ENCODE data around the gene SUSD3. TPM values are rescaled to one million over a fixed set of nuclear protein-coding genes. Genes with fewer than 3 reads are reported as not detected.
"Not testable (repeated sequence)": the region's sequence is repeated elsewhere in the genome, so short reads cannot be mapped to it uniquely, and the experiment has no call there.

SUSD3 gene
- total RNA-seq, 1 donor from 2014 or later: not detected

GRCh38 chr9:93012963-93013855 lies 45.3 kb upstream of the SUSD3 start:
- H3K27me3 Mint-ChIP-seq (ENCODE audit: low read depth): peaks cover 19% of the 10 kb centered on the region
- H3K27ac Mint-ChIP-seq (ENCODE audit: unreplicated experiment): no peak overlapping the region
- no peaks in the 10 kb centered on the region for H3K9me3 Mint-ChIP-seq (ENCODE audit: low read depth)
- no peak for DNase-seq (ENCODE audit: low spot score)
- H3K36me3 Mint-ChIP-seq (ENCODE audit: low read depth): no peaks in the 10 kb centered on the region
- no peaks in the 10 kb centered on the region for H3K4me1 Mint-ChIP-seq (ENCODE audit: low read depth)
- H3K4me3 Mint-ChIP-seq (ENCODE audit: unreplicated experiment): no peak overlapping the region
- TF ChIP-seq CTCF (IDR thresholded peaks at IDR 0.05): no peak

DNA sequence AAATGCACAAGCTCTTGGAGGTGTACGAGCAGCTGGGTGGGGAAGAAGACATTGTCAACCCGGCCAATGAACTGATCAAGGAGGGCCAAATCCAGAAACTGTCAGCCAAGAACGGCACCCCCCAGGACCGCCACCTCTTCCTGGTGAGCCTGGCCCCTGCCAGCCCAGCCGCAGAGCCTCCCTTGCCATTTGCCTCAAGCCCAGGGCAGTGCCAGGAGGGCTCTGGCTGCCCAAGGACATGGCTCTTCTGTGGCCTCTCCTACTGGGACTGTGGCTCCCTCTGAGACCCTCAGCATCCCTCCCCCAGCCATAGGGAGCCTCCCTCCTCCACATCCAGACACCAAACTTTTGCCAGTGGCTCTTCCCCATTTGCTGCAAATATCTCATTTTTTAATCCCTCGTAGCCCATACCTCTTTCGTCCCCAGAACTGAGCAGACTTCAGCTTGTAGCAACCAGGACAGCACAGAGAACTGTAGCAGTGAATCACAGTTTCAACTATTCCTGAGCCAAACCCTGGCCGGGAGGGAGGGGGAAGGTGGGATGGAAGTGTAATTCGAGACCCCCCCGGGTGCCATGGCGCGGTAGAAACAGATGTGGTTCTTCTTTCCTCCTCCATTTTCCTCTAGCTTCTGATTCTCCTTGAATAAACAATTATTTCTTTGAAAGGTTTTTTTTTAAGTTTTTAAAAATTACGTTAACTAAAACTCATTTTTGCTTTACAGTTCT lies 44.5 kb upstream of the SUSD3 start:
- peaks cover 19% of the 10 kb centered on the region for H3K27me3 Mint-ChIP-seq (ENCODE audit: low read depth)
- no peak for TF ChIP-seq CTCF (IDR thresholded peaks at IDR 0.05)
- no peak for DNase-seq (ENCODE audit: low spot score)
- no peaks in the 10 kb centered on the region for H3K4me1 Mint-ChIP-seq (ENCODE audit: low read depth)
- H3K27ac Mint-ChIP-seq (ENCODE audit: unreplicated experiment): no peak overlapping the region
- H3K36me3 Mint-ChIP-seq (ENCODE audit: low read depth): no peaks in the 10 kb centered on the region
- H3K4me3 Mint-ChIP-seq (ENCODE audit: unreplicated experiment): no peak overlapping the region
- H3K9me3 Mint-ChIP-seq (ENCODE audit: low read depth): no peaks in the 10 kb centered on the region

DNA sequence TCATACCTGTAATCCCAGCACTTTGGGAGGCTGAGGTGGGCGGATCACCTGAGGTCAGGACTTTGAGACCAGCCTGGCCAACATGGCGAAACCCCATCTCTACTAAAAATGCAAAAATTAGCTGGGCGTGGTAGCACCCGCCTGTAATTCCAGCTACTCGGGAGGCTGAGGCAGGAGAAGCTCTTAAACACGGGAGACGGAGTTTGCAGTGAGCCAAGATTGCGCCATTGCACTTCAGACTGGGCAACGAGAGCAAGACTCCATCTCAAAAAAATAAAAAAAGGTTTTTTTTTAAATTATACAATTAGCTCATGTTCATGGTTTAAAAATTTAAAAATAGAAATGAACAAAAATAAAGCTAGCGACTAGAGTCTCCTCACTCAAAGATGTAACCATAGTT lies 43.3 kb upstream of the SUSD3 start:
- H3K27ac Mint-ChIP-seq (ENCODE audit: unreplicated experiment); H3K4me3 Mint-ChIP-seq (ENCODE audit: unreplicated experiment); H3K36me3 Mint-ChIP-seq (ENCODE audit: low read depth); H3K9me3 Mint-ChIP-seq (ENCODE audit: low read depth); DNase-seq (ENCODE audit: low spot score); H3K4me1 Mint-ChIP-seq (ENCODE audit: low read depth): not testable (repeated sequence)
- peaks cover 22% of the 10 kb centered on the region for H3K27me3 Mint-ChIP-seq (ENCODE audit: low read depth)

GRCh38 chr9:93017621-93018020 lies 40.9 kb upstream of the SUSD3 start:
- Mint-ChIP-seq H3K27ac (ENCODE audit: unreplicated experiment) (no peak overlapping the region), H3K9me3 (ENCODE audit: low read depth) (no peaks in the 10 kb centered on the region), H3K36me3 (ENCODE audit: low read depth) (no peaks in the 10 kb centered on the region), H3K4me3 (ENCODE audit: unreplicated experiment) (no peak overlapping the region), H3K27me3 (ENCODE audit: low read depth) (peaks cover 18% of the 10 kb centered on the region), H3K4me1 (ENCODE audit: low read depth) (no peaks in the 10 kb centered on the region)
- TF ChIP-seq CTCF (IDR thresholded peaks at IDR 0.05): no peak
- no peak for DNase-seq (ENCODE audit: low spot score)

DNA sequence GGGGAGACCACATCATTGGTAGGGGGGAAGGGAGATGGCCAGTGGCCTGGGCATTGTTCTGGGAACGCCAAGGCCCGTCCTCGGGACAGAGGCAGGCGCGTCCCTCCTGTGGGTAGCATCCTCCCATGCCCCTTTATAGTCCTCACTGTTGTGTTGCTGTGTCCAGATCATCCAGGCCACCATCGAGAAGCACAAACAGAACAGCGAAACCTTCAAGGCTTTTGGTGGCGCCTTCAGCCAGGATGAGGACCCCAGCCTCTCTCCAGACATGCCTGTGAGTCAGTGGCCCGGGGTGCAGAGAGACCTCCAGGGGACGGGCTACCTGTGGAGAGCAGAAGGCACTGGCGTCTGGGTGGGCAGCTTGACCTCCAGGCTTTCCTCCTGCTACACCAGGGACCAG lies 38.4 kb upstream of the SUSD3 start:
- Mint-ChIP-seq H3K27me3 (ENCODE audit: low read depth) (peaks cover 11% of the 10 kb centered on the region), H3K36me3 (ENCODE audit: low read depth) (no peaks in the 10 kb centered on the region), H3K4me3 (ENCODE audit: unreplicated experiment) (no peak overlapping the region), H3K4me1 (ENCODE audit: low read depth) (no peaks in the 10 kb centered on the region), H3K9me3 (ENCODE audit: low read depth) (no peaks in the 10 kb centered on the region), H3K27ac (ENCODE audit: unreplicated experiment) (no peak overlapping the region)
- no peak for TF ChIP-seq CTCF (IDR thresholded peaks at IDR 0.05)
- DNase-seq (ENCODE audit: low spot score): peak; percentile 77
